Left hindlimb (tissue), 1 donor: Measurements from ENCODE around the gene CDC42EP1.
"Not testable (repeated sequence)": the region's sequence is repeated elsewhere in the genome, so short reads cannot be mapped to it uniquely, and the experiment has no call there.

Experiments
- DNase-seq: peaks from one replicate; pipeline ENCODE4 v3.0.0-alpha.2; 2018

Gene CDC42EP1

GRCh38 chr22:37588546-37589215, 28.4 kb downstream of the CDC42EP1 start:
- no peak for DNase-seq

DNA sequence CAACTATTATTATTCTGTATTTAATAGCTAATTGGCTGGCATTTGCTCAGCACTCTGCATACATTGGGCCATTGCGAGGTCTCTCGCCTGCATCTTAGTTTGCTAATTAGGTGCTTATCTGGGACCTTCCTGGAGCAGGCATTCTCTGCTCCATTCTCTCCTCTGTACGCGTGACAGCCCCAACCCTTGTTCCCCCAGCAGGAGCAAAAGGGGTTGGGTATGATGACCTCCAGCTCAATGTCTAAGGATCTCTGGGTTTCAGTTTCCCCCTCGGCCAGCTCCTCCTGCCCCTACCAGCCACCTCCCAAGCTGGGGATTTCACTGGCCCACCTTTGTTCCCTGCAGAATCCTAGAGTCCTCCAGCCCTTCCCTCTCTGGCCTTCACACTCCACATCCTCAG, 29.4 kb downstream of the CDC42EP1 start:
- no peak for DNase-seq

- not testable (repeated sequence) for DNase-seq
Measured at GRCh38 chr22:37591081-37591480, 30.8 kb downstream of the CDC42EP1 start.

- DNase-seq = no peak
Measured at GRCh38 chr22:37591823-37592404, 31.6 kb downstream of the CDC42EP1 start.

- no peak for DNase-seq
Measured at GRCh38 chr22:37594237-37594636, 34.0 kb downstream of the CDC42EP1 start.

DNA sequence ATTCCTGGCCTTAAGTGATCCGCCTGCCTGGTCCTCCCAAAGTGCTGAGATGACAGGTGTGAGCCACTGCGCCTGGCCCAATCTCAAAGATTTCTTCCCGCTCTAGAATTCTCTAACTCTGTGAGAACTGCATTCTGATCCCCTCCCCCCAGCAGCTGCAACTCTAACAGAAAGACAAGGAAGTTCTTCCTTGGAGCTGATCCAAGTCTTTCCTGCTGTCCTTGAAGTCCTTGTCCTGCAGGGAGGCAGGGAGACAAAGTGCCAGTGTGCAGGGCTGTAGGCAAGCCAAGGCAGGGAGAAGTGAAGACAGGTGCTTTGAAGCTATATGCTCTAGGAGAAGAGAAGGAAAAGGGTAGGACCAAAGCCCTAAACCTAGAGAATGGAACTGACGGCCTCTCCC, 38.9 kb downstream of the CDC42EP1 start:
- peak; percentile 62 for DNase-seq

GRCh38 chr22:37601203-37601539, 40.9 kb downstream of the CDC42EP1 start:
- DNase-seq = no peak

GRCh38 chr22:37601540-37602442, 41.5 kb downstream of the CDC42EP1 start:
- no peak for DNase-seq

- not testable (repeated sequence) for DNase-seq
Measured at GRCh38 chr22:37602546-37603277, 42.4 kb downstream of the CDC42EP1 start.

DNA sequence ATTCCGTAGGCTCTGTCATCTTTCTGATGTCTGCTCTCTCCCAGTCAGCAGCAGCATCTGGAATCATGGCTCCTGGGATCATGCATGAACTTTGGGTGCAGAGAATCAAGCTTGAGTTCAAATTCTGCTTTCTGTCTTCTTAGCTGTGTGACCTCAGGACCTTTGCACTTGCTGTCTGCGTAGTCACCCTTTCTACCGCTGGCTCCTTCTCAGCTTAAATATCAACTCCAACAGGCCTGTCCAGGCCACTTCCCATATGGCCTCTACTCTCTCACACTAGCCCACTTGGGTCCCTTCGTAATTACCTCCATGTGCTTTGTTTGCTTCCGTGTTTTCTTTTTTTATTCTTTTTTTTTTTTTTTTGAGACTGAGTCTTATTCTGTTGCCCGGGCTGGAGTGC, 43.8 kb downstream of the CDC42EP1 start:
- no peak for DNase-seq

- DNase-seq = no peak
Measured at GRCh38 chr22:37604875-37605274, 44.6 kb downstream of the CDC42EP1 start.

DNA sequence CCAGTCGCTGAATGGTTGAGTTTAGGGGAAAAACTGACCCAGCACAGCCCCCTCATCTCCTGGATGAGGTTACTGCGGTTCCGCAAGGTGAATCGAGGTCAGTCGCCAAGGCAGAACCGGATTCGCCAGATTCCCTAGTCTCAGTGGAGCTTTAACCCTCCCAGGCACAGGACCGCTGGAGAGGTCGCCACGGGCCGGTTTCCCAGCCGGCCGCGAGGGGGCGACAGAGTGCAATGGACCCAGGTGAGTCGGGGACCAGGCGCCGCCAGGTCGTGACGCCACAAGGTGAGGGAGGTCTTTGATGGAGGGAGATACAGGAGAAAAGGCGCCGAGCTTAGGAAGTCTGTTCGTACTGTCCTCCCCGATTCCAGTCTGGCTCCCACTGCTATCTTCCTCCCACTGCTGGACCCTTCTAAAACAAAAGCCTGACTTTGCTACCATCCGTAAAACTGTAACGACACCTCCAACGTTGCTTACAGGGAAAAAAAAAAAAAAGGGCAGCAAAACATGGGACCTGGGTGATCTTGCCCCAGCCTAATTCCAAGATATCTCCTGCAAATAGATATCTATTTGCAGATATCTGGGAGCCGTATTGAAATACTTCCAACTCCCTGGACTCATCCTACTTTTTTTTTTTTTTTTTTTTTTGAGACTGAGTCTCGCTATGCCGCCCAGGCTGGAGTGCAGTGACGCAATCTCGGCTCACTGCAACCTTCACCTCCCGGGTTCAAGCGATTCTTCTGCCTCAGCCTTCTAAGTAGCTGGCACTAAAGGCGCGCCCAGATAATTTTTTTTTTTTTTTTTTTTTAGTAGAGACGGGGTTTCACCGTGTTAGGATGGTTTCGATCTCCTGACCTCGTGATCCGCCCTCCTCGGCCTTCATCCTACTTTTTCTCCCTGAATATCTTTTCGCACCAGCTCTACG, 47.0 kb downstream of the CDC42EP1 start:
- DNase-seq = peak; percentile 80

- DNase-seq = no peak
Measured at GRCh38 chr22:37607935-37608476, 47.7 kb downstream of the CDC42EP1 start.

DNA sequence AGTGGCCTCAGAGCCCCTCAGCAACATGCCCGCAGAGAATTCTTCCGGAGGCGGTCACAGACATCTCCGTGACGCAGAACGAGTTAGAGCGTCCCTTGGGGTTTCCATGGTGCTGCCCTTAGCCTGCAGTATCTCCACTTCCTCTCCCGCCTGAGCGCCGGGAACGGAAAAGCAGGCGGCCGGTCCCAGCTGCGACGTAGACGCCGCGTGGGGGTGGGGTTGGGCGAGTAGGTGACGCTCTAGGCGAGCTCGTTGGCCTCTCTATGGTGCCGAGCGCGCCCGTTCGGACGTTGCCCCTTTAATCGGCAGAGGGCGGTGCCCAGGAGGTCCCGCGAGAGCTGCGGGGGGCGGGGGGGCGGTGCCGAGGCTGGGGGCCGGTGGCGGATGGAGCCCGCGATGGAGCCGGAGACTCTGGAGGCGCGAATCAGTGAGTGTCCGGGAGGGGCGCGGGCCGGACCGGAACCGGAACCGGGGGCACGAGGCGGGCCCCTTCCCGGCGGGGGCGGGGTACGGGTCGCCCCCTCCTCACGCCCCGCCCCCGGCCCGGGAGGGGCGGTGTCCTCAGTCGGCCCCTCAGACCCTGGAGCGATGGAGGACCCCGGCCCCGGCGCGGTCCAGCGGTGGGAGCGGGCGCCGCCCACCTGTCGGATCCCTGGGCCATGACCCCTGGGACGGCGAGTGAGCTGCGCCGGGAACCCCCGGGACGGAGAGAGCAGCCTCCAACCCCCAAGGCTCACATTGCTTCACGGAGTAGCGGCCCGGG, 48.4 kb downstream of the CDC42EP1 start, which contains the start of gene GGA1:
Gene GGA1 (plus strand): TSS at position 358 of the 763 bp plus-strand sequence. CDS start 27 bp downstream, at position 385.
- peak; percentile 97 for DNase-seq

DNA sequence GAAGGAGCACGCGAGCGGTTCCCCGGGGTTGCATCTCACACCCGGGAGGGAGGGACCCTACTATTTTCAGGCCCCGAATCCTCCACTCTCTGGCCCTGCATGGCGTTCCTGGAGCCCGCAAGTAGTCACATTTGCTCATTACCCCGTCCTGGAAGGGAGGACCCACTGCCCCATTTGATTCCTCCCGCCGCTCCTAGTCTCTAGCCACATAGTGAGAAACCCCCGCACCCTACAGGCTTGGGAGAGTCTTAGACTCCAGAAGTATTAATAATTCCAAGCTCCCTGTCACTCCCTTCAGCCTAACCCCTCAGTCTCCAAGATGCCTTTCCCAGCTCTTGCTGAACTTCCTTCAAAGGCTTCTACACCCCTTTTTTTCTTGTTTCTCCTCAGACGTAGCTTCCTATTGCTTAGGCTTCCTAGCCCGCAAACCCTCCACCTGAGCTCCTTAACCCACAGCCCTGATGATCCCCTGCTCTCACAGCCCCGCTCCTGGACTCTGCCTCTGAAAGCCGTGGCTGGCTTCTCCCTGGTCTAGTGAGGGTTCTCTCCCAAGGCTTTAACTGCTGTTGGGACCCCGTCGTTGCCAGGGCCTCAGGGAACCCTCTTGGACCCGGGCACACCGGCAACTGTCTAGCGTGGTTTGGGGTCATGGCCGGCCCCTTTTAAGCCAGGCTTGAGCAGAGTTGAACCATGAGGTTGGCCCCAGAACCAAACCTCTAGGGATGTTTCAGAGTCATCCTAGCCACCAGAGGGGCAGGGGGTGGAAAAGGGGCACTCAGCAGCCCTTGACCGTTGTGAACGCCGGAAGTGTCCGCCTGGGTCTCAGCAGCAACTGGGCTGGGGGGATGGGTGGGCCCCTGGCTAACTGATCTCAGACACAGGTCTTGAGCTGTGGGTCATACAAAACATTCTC, 49.2 kb downstream of the CDC42EP1 start:
- no peak for DNase-seq

GRCh38 chr22:37610153-37610475, 49.8 kb downstream of the CDC42EP1 start:
- not testable (repeated sequence) for DNase-seq

DNA sequence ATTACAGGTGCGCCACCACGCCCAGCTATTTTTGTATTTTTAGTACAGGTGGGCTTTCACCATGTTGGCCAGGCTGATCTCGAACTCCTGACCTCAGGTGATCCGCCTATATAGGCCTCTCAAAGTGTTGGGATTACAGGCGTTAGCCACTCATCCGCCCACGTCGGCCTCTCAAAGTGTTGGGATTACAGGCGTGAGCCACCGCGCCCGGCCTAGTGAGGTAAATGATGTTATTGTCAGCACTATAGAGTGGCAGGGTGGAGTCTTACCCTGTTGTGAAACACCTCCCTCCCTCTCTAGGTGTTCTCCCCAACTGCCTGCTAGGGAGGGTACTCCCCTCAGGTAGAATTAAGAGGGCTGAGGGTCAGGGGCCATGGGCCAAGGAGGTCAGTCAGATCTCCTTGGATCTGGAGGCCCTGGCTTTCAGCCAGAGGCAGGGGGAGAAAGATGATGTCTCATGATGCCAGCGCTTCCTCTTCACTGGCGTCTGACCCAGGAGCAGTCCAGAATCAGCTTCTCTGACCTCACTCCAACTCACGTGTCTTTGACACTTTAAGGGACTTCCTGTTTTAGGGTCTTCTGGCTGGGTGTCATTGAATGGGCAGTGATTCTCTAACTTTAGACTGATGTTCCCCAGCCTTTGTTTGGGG, 50.3 kb downstream of the CDC42EP1 start:
- DNase-seq = no peak

DNA sequence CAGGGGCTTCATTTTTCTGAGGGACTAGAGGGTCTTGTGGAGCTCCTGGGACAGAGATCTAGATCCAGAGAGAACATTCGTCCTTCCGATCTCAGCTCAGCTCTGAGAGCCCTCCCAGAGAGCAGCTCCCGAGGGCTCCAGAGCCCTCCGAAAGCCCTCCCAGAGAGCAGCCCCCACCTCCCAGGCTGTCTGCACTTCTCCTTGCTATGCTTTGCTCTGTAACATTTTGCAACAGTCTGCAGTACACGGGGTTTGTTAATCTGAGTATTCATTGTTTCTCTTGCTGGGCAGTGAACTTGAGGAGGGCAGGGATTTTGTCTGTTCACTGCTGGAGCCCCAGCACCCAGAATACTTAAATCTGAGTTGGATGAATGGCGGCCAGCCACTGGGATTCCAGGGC, 50.9 kb downstream of the CDC42EP1 start:
- DNase-seq = no peak
